OCI-M1 (cell line): ENCODE results near the gene FPR1.
A peak's percentile ranks its signal among the peaks of the same experiment; 100 is the strongest.

Source experiments
- DNase-seq: peaks from one replicate; lab custom pipeline; 2025; lab: John Stamatoyannopoulos, UW

Gene FPR1

DNA sequence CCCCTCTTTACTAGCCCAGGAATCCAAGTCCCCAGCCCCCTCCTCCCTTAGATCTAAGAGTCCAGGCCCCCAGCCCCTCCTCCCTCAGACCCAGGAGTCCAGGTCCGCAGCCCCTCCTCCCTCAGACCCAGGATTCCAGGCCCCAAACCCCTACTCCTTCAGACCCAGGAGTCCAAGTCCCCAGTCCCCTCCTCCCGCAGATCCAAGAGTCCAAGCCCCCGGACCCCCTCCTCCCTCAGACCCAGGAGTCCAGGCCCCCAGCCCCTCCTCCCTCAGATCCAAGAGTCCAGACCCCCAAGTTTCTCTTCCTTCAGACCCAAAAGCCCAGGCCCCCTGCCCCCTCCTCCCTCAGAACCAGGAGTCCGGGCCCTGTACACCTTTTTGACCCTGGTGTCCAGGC, 47.1 kb downstream of the FPR1 start:
- no peak for DNase-seq

DNA sequence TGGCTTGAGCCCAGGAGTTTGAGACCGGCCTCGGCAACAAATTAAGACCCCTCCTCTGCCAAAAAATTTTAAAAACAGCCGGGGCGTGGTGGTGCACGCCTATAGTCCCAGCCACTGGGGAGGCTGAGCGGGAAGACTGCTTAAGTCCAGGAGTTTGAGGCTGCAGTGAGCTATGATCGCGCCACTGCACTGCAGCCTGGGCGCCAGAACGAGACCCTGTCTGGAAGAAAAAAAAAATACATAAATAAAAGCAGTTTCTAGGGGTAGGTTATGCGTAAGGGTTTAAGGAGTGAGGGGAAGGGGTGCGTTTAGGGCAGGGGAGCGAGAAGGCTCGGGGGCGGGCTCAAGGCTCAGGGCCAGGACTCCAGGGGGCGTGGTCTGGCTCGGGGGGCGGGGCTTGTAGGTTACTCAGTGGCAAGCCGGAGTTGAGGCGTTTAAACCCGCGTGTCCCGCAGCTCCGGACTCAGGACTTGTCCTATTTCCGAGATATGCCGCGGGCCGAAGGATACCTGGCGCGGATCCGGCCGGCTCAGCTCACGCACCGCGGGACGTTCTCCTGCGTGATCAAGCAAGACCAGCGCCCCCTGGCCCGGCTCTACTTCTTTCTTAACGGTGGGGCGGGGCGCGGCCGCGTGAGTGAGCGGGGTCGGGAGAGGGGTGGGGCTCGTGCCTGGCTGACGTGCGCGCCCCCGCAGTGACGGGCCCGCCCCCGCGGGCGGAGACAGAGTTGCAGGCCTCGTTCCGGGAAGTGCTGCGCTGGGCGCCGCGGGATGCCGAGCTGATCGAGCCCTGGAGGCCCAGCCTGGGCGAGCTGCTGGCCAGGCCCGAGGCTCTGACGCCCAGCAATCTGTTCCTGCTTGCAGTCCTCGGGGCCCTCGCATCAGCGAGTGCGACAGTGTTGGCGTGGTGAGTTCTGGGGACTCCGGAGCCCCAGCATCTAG, 47.8 kb downstream of the FPR1 start:
- peak; percentile 98 for DNase-seq

DNA sequence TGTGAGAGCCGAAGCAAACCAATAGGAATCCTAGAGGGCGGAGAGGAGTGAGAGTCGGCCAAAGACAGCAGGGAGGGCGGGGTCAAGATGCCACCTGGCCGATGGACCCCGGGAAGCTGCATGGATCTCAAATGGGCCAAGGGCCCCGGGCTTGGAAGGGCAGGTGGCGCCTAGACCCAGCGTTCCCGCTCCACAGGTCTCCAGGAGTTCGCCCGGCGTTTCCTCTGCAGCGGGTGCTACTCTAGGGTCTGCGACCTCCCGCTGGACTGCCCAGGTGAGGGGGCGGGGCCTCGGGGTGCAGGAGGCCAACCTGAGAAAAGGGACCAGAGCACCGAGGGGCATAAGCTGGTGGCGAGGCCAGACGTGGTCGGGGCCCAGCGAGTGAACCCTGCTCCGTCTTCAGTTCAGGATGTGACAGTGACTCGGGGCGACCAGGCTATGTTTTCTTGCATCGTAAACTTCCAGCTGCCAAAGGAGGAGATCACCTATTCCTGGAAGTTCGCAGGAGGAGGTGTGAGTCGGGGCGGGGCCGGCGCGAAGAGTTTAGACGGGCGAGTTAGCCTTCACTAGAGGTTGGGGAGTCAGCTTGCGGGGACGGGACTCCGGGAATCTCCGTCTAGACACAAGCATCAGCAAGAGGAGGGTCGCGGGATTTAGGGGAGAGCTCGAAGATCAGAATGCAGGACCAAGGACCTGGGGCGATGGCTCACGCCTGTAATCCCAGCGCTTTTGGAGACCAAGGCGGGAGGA, 48.7 kb downstream of the FPR1 start:
- no peak for DNase-seq

GRCh38 chr19:51702103-51702824, 49.4 kb downstream of the FPR1 start:
- no peak for DNase-seq

DNA sequence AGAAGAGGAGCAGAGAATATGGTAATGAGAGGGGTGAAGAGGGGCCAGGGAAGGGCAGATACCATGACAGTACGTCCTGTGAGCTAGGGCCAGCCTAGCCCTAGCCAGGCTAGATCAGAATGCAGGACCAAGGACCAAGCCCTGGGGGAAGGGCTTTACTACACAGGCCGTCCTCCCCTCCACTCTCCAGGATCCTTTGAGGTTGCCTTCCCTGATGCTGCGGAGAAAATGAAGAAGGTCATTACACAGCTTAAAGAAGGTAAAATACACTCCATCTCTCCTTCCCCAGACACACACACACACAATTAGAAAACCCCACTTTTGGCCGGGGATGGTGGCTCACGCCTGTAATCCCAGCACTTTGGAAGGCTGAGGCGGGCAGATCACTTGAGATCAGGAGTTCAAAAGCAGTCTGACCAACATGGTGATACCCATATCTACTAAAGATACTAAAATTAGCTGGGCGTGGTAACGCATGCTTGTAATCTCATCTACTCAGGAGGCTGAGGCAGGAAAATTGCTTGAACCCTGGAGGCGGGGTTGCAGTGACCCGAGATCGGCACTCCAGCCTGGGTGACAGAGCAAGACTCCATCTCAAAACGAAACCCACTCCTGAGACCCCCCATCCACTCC, 50.1 kb downstream of the FPR1 start:
- DNase-seq: peak; percentile 27

DNA sequence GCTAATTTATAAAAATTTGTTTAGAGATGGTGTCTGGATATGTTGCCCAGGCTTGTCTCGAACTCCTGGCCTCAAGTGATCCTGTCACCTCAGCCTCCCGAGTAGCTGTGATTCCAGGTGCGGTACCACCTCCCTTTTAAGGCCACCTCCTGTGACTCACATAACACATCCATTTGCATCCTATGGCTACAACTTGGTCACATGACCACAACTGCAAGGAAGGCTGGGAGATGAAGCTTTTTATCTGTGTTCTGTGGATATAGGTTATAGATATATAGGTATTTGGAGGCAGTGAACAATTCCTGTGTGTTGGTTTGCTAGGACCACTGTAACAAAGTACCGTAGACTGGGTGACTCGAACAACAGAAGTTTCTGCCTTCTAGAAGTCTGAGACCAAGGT, 52.5 kb downstream of the FPR1 start:
- DNase-seq: no peak

DNA sequence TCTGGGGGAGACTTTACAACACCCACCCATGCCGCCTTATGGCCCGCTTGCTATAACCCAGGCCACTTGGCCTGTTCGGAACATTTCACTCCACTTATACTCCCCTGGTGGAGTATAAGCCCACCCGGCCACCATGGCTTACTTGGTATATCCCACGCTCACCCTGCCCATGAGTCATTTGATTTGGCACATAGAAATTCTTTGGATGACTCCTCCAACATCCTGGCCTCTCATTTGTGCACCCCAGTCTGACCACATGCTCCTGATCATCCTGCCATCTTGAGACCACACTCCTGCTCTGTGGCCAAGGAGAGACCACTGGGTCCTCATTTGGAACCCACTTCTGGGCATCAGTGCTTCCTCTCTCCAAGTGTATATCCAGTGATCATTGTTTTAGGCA, 53.4 kb downstream of the FPR1 start:
- no peak for DNase-seq

DNA sequence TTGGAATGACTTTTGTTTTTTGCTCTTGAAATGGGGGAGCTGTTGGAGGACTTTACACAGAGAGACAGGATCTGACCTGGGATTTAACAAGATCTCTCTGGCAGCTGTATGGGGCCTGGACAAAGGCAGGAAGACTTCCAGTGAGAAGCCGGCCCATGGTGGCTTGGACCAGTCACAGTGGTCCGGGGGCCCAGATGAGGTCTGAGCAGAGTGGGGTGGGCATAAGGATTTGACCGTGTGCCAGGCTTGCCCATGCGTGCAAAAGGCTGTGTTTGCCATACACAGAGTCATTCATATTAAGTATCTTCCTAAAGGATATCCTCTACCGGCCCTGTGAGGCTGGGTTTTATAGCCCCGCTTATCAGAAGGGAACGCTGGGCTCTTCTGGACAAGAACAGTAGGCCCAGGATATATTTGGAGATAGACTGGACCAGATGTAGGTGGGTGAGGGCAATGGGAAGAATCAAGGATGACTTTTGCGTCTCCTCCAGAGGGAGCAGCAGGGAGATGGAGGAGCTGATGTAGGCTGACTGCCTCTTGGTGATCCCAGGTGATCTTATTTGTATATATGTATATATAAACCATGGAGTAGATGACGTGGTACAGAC, 54.4 kb downstream of the FPR1 start:
- no peak for DNase-seq

- DNase-seq: no peak
These were observed 55.1 kb downstream of the FPR1 start for GRCh38 chr19:51696606-51697005.
